Measurements from ENCODE around the gene EPS8L3.
"Not testable (repeated sequence)": the region's sequence is repeated elsewhere in the genome, so short reads cannot be mapped to it uniquely, and the experiment has no call there.

The EPS8L3 gene

GRCh38 chr1:109763646-109764415 lies at the start of gene EPS8L3:
EPS8L3 (minus strand) TSS chr1:109763923; CDS start chr1:109761749, 2,174 bp downstream.
- no peak for DNase-seq (ENCODE audit: low read depth in 2 of 2)

- no peak for DNase-seq (ENCODE audit: low read depth in 2 of 2)
These were observed 49.1 kb upstream of the EPS8L3 start for GRCh38 chr1:109812691-109813393.

- DNase-seq (ENCODE audit: low read depth in 2 of 2): no peak
These were observed 45.0 kb upstream of the EPS8L3 start for GRCh38 chr1:109808703-109809102.

GRCh38 chr1:109807822-109808680 lies 44.3 kb upstream of the EPS8L3 start:
- no peak for DNase-seq (ENCODE audit: low read depth in 2 of 2)

GRCh38 chr1:109807402-109807801 lies 43.7 kb upstream of the EPS8L3 start:
- DNase-seq (ENCODE audit: low read depth in 2 of 2): no peak

- no peak for DNase-seq (ENCODE audit: low read depth in 2 of 2)
These were observed 43.1 kb upstream of the EPS8L3 start for GRCh38 chr1:109806733-109807400.

GRCh38 chr1:109805486-109806165 lies 41.9 kb upstream of the EPS8L3 start:
- DNase-seq (ENCODE audit: low read depth in 2 of 2): no peak

GRCh38 chr1:109804660-109805059 lies 40.9 kb upstream of the EPS8L3 start:
- no peak for DNase-seq (ENCODE audit: low read depth in 2 of 2)

GRCh38 chr1:109803901-109804331 lies 40.2 kb upstream of the EPS8L3 start:
- no peak for DNase-seq (ENCODE audit: low read depth in 2 of 2)

- no peak for DNase-seq (ENCODE audit: low read depth in 2 of 2)
These were observed 39.3 kb upstream of the EPS8L3 start for GRCh38 chr1:109802901-109803561.

GRCh38 chr1:109802136-109802900 lies 38.6 kb upstream of the EPS8L3 start:
- DNase-seq (ENCODE audit: low read depth in 2 of 2): no peak

GRCh38 chr1:109801791-109802135 lies 38.0 kb upstream of the EPS8L3 start:
- DNase-seq (ENCODE audit: low read depth in 2 of 2): no peak

GRCh38 chr1:109800291-109800690 lies 36.6 kb upstream of the EPS8L3 start:
- no peak for DNase-seq (ENCODE audit: low read depth in 2 of 2)

- DNase-seq (ENCODE audit: low read depth in 2 of 2): peak; percentile 53 to 57
These were observed 35.7 kb upstream of the EPS8L3 start for GRCh38 chr1:109799445-109799844.

- DNase-seq (ENCODE audit: low read depth in 2 of 2): not testable (repeated sequence)
These were observed 33.5 kb upstream of the EPS8L3 start for GRCh38 chr1:109797303-109797595.

GRCh38 chr1:109796484-109797302 lies 33.0 kb upstream of the EPS8L3 start:
- no peak for DNase-seq (ENCODE audit: low read depth in 2 of 2)

GRCh38 chr1:109794319-109795132 lies 30.8 kb upstream of the EPS8L3 start:
- DNase-seq (ENCODE audit: low read depth in 2 of 2): no peak

Data from fibroblast of skin of left quadriceps (primary cell).